A673 (cell line): ENCODE results near the gene GRIK1. TPM values are rescaled to one million over a fixed set of nuclear protein-coding genes. Genes with fewer than 3 reads are reported as not detected.
A peak's percentile ranks its signal among the peaks of the same experiment; 100 is the strongest.

Experiments
- BruUV-seq: library from RNA; stranded (reverse); fragments of 400-500 nt; replicated peaks from 2 replicates; lab custom pipeline; 2021; lab: Mats Ljungman, UMichigan
- CTCF ChIA-PET: fragments of 300-600 bp; sonication (Branson Sonifier 250); formaldehyde crosslinking; loops from one replicate; lab custom pipeline; 2022; ENCODE audit warnings: antibody characterized with exemption; lab: Charles Lee
- POLR2A ChIA-PET: fragments of 300-600 bp; sonication (Branson Sonifier 250); formaldehyde crosslinking; loops from one replicate; lab custom pipeline; 2022; ENCODE audit warnings: antibody characterized with exemption; ENCODE audit not compliant: low non-redundant PET; lab: Charles Lee
- DNase-seq: peaks from one replicate; pipeline ENCODE4 v3.0.0-alpha.2; 2015; ENCODE audit warnings: low spot score
- H3K27ac ChIP-seq: fragments of 200-600 bp; sonication (generic); 2 replicates; pipeline ENCODE4 v1.5.1; 2016; ENCODE audit warnings: mixed run types, low read depth, mild to moderate bottlenecking, mixed read lengths, antibody characterized with exemption, low read length; ENCODE audit not compliant: poor library complexity, severe bottlenecking
- H3K27me3 ChIP-seq: fragments of 200-600 bp; sonication (generic); replicated peaks from 2 replicates; pipeline ENCODE4 v1.6.1; 2017; ENCODE audit warnings: mixed run types, low read depth, mild to moderate bottlenecking, mixed read lengths, antibody characterized with exemption, low read length; ENCODE audit not compliant: insufficient read depth, poor library complexity
- H3K36me3 ChIP-seq: fragments of 200-600 bp; sonication (generic); 2 replicates; pipeline ENCODE4 v1.6.1; 2016; ENCODE audit warnings: mixed run types, mild to moderate bottlenecking, mixed read lengths, antibody characterized with exemption, low read length; ENCODE audit not compliant: insufficient read depth, poor library complexity, severe bottlenecking
- H3K4me1 ChIP-seq: fragments of 200-600 bp; sonication (generic); 2 replicates; pipeline ENCODE4 v1.6.1; 2017; ENCODE audit warnings: mixed run types, mild to moderate bottlenecking, mixed read lengths, antibody characterized with exemption, low read length; ENCODE audit not compliant: insufficient read depth, poor library complexity, severe bottlenecking
- H3K4me3 ChIP-seq: fragments of 200-600 bp; sonication (generic); 2 replicates; pipeline ENCODE4 v1.5.1; 2016; ENCODE audit warnings: low read depth, mixed run types, mild to moderate bottlenecking, mixed read lengths, low read length; ENCODE audit not compliant: poor library complexity, severe bottlenecking
- H3K9me3 ChIP-seq: fragments of 200-600 bp; sonication (generic); 2 replicates; pipeline ENCODE4 v1.6.1; 2016; ENCODE audit warnings: mixed run types, low read depth, mild to moderate bottlenecking, mixed read lengths, antibody characterized with exemption, low read length; ENCODE audit not compliant: poor library complexity, severe bottlenecking
- CTCF ChIP-seq: fragments of 300-800, 200-600 bp; sonication (generic); conservative IDR thresholded peaks from 2 replicates; pipeline ENCODE4 v1.5.1; 2017; ENCODE audit warnings: low read depth, mild to moderate bottlenecking, antibody characterized with exemption, low read length, moderate library complexity, mixed read lengths
- EZH2 ChIP-seq: fragments of 200-600 bp; sonication (generic); IDR thresholded peaks from 2 replicates; pipeline ENCODE4 v1.6.1; 2017; ENCODE audit warnings: borderline replicate concordance, low read depth, mild to moderate bottlenecking, mixed read lengths, antibody characterized with exemption, low read length; ENCODE audit not compliant: poor library complexity, severe bottlenecking
- intact Hi-C: fragments of 100-400 bp; cut with micrococcal nuclease; formaldehyde crosslinking; loops from one replicate; pipeline ENCODE4 v1.10.0; 2022; ENCODE audit not compliant: unreplicated experiment
- total RNA-seq: library from RNA; stranded (reverse); gene quantifications from 2 replicates; pipeline ENCODE4 v1.2.3, GENCODE V29; 2021

The GRIK1 gene
- total RNA-seq, 1 experiment from 2014 or later = 0.67 TPM

GRCh38 chr21:29701676-29702075, 238.1 kb downstream of the GRIK1 start:
- CTCF ChIA-PET = no interaction called here
- TF ChIP-seq CTCF (no peak), EZH2 (no peak)
- POLR2A ChIA-PET = no interaction called here
- Histone ChIP-seq H3K9me3 (no peaks in the 10 kb centered on the region), H3K4me3 (no peak overlapping the region), H3K27me3 (no peaks in the 10 kb centered on the region), H3K4me1 (peaks cover 5% of the 10 kb centered on the region), H3K36me3 (no peaks in the 10 kb centered on the region), H3K27ac (no peak overlapping the region)
- no TSS peak for BruUV-seq
- DNase-seq = no peak
- intact Hi-C loops = no loop called here

DNA sequence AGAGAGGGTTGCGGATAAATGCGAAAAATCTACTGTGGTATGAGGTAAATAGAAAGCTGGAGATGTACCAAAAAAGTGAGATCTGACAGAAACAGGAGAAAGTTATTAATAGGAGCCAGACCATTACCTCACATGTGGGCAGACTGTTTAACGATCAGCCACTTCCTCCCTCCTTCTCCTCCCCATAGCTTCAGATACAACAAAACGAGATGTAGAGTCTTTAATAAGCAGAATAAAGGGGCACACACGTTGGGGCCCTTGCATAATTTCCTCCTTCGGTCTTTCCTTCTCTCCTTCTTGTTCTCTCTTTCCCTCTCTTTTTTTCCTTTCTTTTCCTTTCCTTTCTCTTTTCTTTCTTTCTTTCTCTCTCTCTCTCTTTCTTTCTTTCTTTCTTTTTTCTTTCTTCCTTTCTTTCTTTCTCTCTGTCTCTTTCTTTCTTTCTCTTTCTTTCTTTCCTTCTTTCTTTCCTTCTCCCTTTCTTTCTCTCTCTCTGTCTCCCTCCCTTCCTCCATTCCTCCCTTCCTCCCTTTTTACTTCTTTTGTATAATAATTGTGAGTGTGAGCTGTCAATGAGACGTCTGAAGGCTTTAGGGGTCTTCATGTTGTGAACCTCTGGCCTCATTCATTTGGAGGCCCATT, 242.1 kb downstream of the GRIK1 start:
- no peaks in the 10 kb centered on the region for H3K27me3 ChIP-seq
- H3K4me1 ChIP-seq = peaks cover 5% of the 10 kb centered on the region
- no peaks in the 10 kb centered on the region for H3K36me3 ChIP-seq
- POLR2A ChIA-PET = no interaction called here
- DNase-seq = peak; percentile 30
- no peaks in the 10 kb centered on the region for H3K9me3 ChIP-seq
- no peak for TF ChIP-seq CTCF
- no peak for TF ChIP-seq EZH2
- H3K27ac ChIP-seq = no peak overlapping the region
- no TSS peak for BruUV-seq
- intact Hi-C loops = no loop called here
- no peak overlapping the region for H3K4me3 ChIP-seq
- CTCF ChIA-PET = no interaction called here

- POLR2A ChIA-PET = no interaction called here
- Histone ChIP-seq H3K27ac (no peak overlapping the region), H3K36me3 (no peaks in the 10 kb centered on the region), H3K4me3 (no peak overlapping the region), H3K27me3 (no peaks in the 10 kb centered on the region), H3K9me3 (no peaks in the 10 kb centered on the region), H3K4me1 (peaks cover 5% of the 10 kb centered on the region)
- BruUV-seq = no TSS peak
- intact Hi-C loops = no loop called here
- no peak for DNase-seq
- no peak for TF ChIP-seq CTCF
- TF ChIP-seq EZH2 = no peak
- CTCF ChIA-PET = no interaction called here
These were observed 242.9 kb downstream of the GRIK1 start for GRCh38 chr21:29696937-29697336.
